ENCODE measurements around the gene GMCL1. TPM values are rescaled to one million over a fixed set of nuclear protein-coding genes. Genes with fewer than 3 reads are reported as not detected.

The GMCL1 gene
- total and polyA plus RNA-seq, 9 of the 15 experiments (the other 6 are each of a cell fraction or from before 2014, with no cell fraction given): 7.0 to 27.3 (median 15.4) TPM

- TF ChIP-seq IRF9 (tag; IDR thresholded peaks at IDR 0.05): no peak
- TF ChIP-seq RCOR1 (IDR thresholded peaks at IDR 0.05; ENCODE audit: borderline replicate concordance in 1 of 2, low read depth in 2 of 2, low read length in 2 of 2): no peak
- no peak for TF ChIP-seq RBM34 (IDR thresholded peaks at IDR 0.05; ENCODE audit: borderline replicate concordance, insufficient read depth, low read length)
- no peak for TF ChIP-seq ZBTB34 (CRISPR knock-in tag; IDR thresholded peaks at IDR 0.05)
- TF ChIP-seq RNF2 (IDR thresholded peaks at IDR 0.05): no peak
- TF ChIP-seq ARNT (IDR thresholded peaks at IDR 0.05): 0 out of 4 replicates have a peak, but pooled peaks of 1 of the 2 experiments have one; percentile 32
- TF ChIP-seq KLF16 (IDR thresholded peaks at IDR 0.05): no peak
- TF ChIP-seq NCOR1 (IDR thresholded peaks at IDR 0.05): 0 out of 2 replicates have a peak, but pooled peaks have one; percentile 12
- TF ChIP-seq BHLHE40 (IDR thresholded peaks at IDR 0.05; ENCODE audit: low read length): no peak
- TF ChIP-seq CXXC5 (CRISPR knock-in tag; IDR thresholded peaks at IDR 0.05): 0 out of 2 replicates have a peak, but pooled peaks have one; percentile 29
- no peak for TF ChIP-seq FOXA1 (IDR thresholded peaks at IDR 0.05; ENCODE audit: borderline replicate concordance)
- TF ChIP-seq ARHGAP35 (IDR thresholded peaks at IDR 0.05; ENCODE audit: partially characterized antibody): no peak
- TF ChIP-seq BRD9 (IDR thresholded peaks at IDR 0.05; ENCODE audit: low read depth, partially characterized antibody): peak; percentile 79
- no peak for TF ChIP-seq TARDBP (IDR thresholded peaks at IDR 0.05)
- peak; percentile 83; the same call in 1 of the 2 replicates for TF ChIP-seq REST (IDR thresholded peaks at IDR 0.05; ENCODE audit: borderline replicate concordance)
- no peak for TF ChIP-seq REST (CRISPR knock-in tag; IDR thresholded peaks at IDR 0.05; ENCODE audit: low read depth)
- no peak for TF ChIP-seq JUND (IDR thresholded peaks at IDR 0.05; ENCODE audit: borderline replicate concordance, low read depth, low read length)
- peak; percentile 32; the same call in 1 of the 3 replicates for TF ChIP-seq JUND (tag; IDR thresholded peaks at IDR 0.05; ENCODE audit: borderline replicate concordance, low read depth, low read length)
- TF ChIP-seq HMBOX1 (IDR thresholded peaks at IDR 0.05): peak; percentile 59; the same call in 1 of the 2 replicates
Measured at GRCh38 chr2:69911985-69912563, 82.6 kb downstream of the GMCL1 start (continued).
